Posterior cingulate gyrus (tissue), 11 donors: Measurements from ENCODE around the gene GMPR2.
A peak's percentile ranks its signal among the peaks of the same experiment; 100 is the strongest.

Experiments used
- DNase-seq, 10 donors: peaks; one replicate each; pipeline versions ENCODE4 v3.0.0 to v3.0.0-alpha.2; 2020 to 2021; ENCODE audit warnings: mixed read lengths in 3 of 10
- intact Hi-C: fragments of 100-400 bp; cut with DNase I; formaldehyde crosslinking; loops from one replicate; pipeline ENCODE4 v1.15.1; 2023

GMPR2 gene

GRCh38 chr14:24226473-24226872 is 6.3 kb upstream of the GMPR2 start:
- intact Hi-C loops: no loop called here
- no peak for DNase-seq

GRCh38 chr14:24228902-24229301 is 3.8 kb upstream of the GMPR2 start:
- intact Hi-C loops: no loop called here
- DNase-seq: no peak

GRCh38 chr14:24231263-24232120 is 1.2 kb upstream of the GMPR2 start:
- no peak for DNase-seq
- intact Hi-C loops: loop anchor here (1.0 kb wide), 1 partner anchor 11 kb away; the partner anchor contains the start of gene TINF2

GRCh38 chr14:24232121-24232644 is 546 bp upstream of the GMPR2 start, which contains the start of gene NEDD8:
NEDD8 (minus strand) TSS chr14:24232367; CDS start chr14:24232267, 100 bp downstream.
- DNase-seq: peak; percentile 88 to 99 (median 93)
- intact Hi-C loops: loop anchor here (1.0 kb wide), 1 partner anchor 10 kb away; the partner anchor contains the start of gene TINF2

- no peak for DNase-seq
- intact Hi-C loops: no loop called here
These were observed 773 bp downstream of the GMPR2 start for GRCh38 chr14:24233538-24233866.

- intact Hi-C loops: no loop called here
- no peak for DNase-seq
These were observed 1.6 kb downstream of the GMPR2 start for GRCh38 chr14:24234095-24235005.

- no peak for DNase-seq
- intact Hi-C loops: no loop called here
These were observed 3.3 kb downstream of the GMPR2 start for GRCh38 chr14:24235804-24236688.

GRCh38 chr14:24236689-24237462 is 4.1 kb downstream of the GMPR2 start:
- no peak for DNase-seq
- intact Hi-C loops: no loop called here

GRCh38 chr14:24237463-24237955 is 4.8 kb downstream of the GMPR2 start:
- no peak for DNase-seq
- intact Hi-C loops: no loop called here

- intact Hi-C loops: no loop called here
- no peak for DNase-seq
These were observed 5.4 kb downstream of the GMPR2 start for GRCh38 chr14:24238123-24238522.

- no peak for DNase-seq
- intact Hi-C loops: no loop called here
These were observed 5.9 kb downstream of the GMPR2 start for GRCh38 chr14:24238527-24239037.

- intact Hi-C loops: loop anchor here (10.0 kb wide), 1 partner anchor 194 kb away; no protein-coding TSS in a partner anchor
- no peak for DNase-seq
These were observed 7.6 kb downstream of the GMPR2 start for GRCh38 chr14:24240110-24240918.

GRCh38 chr14:24241829-24242443 is 9.2 kb downstream of the GMPR2 start:
- peak in 8 of 10 donors; percentile 83 to 98 (median 90) for DNase-seq
- intact Hi-C loops: loop anchor here (1.0 to 10.0 kb wide), 4 partner anchors 10 to 193 kb away; partner anchors contain the start of genes GMPR2, NEDD8 and RABGGTA

GRCh38 chr14:24243336-24243836 is 10.7 kb downstream of the GMPR2 start:
- intact Hi-C loops: loop anchor here (2.0 to 10.0 kb wide), 3 partner anchors 27 to 191 kb away; partner anchors contain the start of gene RABGGTA
- peak in 2 of 10 donors; percentile 10 to 28 for DNase-seq

GRCh38 chr14:24245350-24245749 is 12.6 kb downstream of the GMPR2 start:
- peak in 1 of 10 donors; percentile 18 for DNase-seq
- intact Hi-C loops: loop anchor here (10.0 kb wide), 1 partner anchor 189 kb away; no protein-coding TSS in a partner anchor

GRCh38 chr14:24246765-24247212 is 14.1 kb downstream of the GMPR2 start:
- intact Hi-C loops: loop anchor here (10.0 kb wide), 1 partner anchor 188 kb away; no protein-coding TSS in a partner anchor
- peak in 1 of 10 donors; percentile 19 for DNase-seq

- intact Hi-C loops: loop anchor here (10.0 kb wide), 1 partner anchor 187 kb away; no protein-coding TSS in a partner anchor
These were observed 14.7 kb downstream of the GMPR2 start for GRCh38 chr14:24247422-24247821.

More at GRCh38 chr14:24247422-24247821, 14.7 kb downstream of the GMPR2 start:
- peak in 1 of 10 donors; percentile 11 for DNase-seq
